AG04449 (cell line): ENCODE data around the gene ONECUT3.

Experiments used
- CTCF ChIA-PET: fragments of 350-600 bp; formaldehyde crosslinking; extraction: SDS; loops from one replicate; lab custom pipeline; 2021; ENCODE audit warnings: antibody characterized with exemption; lab: Yijun Ruan, JAX
- POLR2A ChIA-PET: fragments of 400-600, 350-600 bp; formaldehyde crosslinking; extraction: SDS; loops from one replicate; lab custom pipeline; 2020; ENCODE audit warnings: antibody characterized with exemption, inconsistent platforms; lab: Yijun Ruan, JAX
- DNase-seq: peaks from one replicate; pipeline ENCODE4 v3.0.0-alpha.2; 2010; ENCODE audit warnings: low read depth, low spot score
- H3K4me3 ChIP-seq: 2 replicates; pipeline ENCODE4 v1.5.1; 2011; ENCODE audit warnings: low read depth, mild to moderate bottlenecking, control low read depth, low read length
- CTCF ChIP-seq: IDR thresholded peaks from one replicate; pipeline ENCODE4 v1.5.1; 2011; ENCODE audit warnings: mild to moderate bottlenecking, moderate library complexity, low read length, control low read depth, inconsistent platforms; ENCODE audit not compliant: insufficient read depth; ENCODE audit errors: missing control alignments

Gene ONECUT3

DNA sequence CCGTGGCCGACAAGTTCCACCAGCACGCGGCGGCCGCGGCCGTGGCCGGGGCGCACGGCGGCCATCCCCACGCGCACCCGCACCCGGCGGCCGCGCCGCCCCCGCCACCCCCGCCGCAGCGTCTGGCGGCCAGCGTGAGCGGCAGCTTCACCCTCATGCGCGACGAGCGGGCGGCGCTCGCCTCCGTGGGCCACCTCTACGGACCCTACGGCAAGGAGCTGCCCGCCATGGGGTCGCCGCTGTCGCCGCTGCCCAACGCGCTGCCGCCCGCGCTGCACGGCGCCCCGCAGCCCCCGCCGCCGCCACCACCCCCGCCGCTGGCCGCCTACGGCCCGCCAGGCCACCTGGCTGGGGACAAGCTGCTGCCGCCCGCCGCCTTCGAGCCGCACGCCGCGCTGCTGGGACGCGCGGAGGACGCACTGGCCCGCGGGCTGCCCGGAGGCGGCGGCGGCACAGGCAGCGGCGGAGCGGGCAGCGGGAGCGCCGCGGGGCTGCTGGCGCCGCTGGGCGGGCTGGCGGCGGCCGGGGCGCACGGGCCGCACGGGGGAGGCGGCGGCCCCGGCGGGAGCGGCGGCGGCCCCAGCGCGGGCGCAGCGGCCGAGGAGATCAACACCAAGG, 821 bp downstream of the ONECUT3 start:
- CTCF ChIA-PET = no interaction called here
- POLR2A ChIA-PET = no interaction called here

GRCh38 chr19:1754636-1755466, 1.5 kb downstream of the ONECUT3 start:
- no peak overlapping the region for H3K4me3 ChIP-seq
- POLR2A ChIA-PET = no interaction called here

More for the DNA sequence above, 821 bp downstream of the ONECUT3 start:
- H3K4me3 ChIP-seq = no peak overlapping the region
- TF ChIP-seq CTCF = no peak
- DNase-seq = no peak

GRCh38 chr19:1755467-1756171, 2.3 kb downstream of the ONECUT3 start:
- CTCF ChIA-PET = interaction anchor here (0.9 to 1.8 kb wide), 3 partner anchors 12 to 41 kb away, joined by 3 to 7 read pairs (median 4); no protein-coding TSS in a partner anchor
- no peak overlapping the region for H3K4me3 ChIP-seq
- DNase-seq = no peak
- TF ChIP-seq CTCF = no peak
- POLR2A ChIA-PET = no interaction called here

More at GRCh38 chr19:1754636-1755466, 1.5 kb downstream of the ONECUT3 start:
- no peak for TF ChIP-seq CTCF
- no peak for DNase-seq
- CTCF ChIA-PET = interaction anchor here (0.9 to 1.8 kb wide), 2 partner anchors 13 to 42 kb away, joined by 3 to 7 read pairs; no protein-coding TSS in a partner anchor

DNA sequence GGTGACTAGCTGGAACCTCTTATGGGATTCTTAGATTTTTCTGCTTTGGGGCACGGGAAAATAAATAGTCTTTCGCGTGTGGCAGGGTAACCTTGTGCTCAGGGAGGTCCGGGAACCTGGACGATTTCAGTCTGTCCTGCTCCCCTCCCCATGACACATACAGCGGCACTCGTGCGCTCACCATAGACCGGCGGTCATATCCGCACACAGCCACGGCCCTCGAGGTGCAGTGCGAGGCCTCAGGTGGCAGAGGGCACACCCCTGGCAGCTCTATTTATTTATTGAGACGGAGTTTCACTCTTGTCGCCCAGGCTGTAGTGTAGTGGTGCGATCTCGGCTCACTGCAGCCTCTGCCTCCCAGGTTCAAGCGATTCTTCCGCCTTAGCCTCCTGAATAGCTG, 3.0 kb downstream of the ONECUT3 start:
- ChIA-PET CTCF (interaction anchor here (1.6 to 1.8 kb wide), 2 partner anchors 12 to 15 kb away, joined by 4 to 7 read pairs; no protein-coding TSS in a partner anchor), POLR2A (no interaction called here)
- TF ChIP-seq CTCF = no peak
- no peak for DNase-seq
- no peak overlapping the region for H3K4me3 ChIP-seq

DNA sequence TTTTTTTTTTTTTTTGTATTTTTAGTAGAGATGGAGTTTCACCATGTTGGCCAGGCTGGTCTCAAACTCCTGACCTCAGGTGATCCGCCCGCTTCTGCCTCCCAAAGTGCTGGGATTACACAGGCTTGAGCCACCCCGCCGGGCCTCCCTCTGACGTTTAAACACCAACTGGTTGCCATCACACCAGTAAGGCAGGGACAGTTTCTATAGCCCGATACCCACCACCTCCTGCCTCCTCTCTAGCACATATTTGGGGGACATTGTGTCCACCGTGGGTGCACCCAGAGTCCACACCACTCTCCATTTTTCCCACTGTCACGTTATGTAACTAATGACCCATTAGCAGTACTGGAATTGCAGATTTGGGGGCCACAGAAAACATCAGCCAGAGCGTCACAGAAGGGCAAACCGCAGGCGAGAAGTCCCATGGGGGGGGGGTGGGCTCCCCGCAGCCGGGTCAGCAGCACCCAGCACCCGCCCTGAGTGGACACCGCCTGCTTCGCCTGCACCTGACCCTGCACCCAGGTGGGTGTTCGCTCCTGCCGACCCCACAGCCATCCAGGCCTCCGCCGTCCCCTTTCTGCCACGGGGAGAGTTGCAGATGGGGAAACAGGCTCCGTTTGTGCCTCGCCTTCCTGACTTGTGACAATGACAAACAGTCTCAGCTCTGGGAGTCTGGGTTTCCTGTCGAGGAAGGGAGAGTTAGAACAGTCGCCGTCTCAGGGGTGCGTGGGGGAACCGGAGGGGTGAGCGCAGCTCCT, 3.6 kb downstream of the ONECUT3 start:
- no peak for DNase-seq
- no peak for TF ChIP-seq CTCF
- ChIA-PET CTCF (interaction anchor here (1.6 kb wide), 1 partner anchor 15 kb away, joined by 4 read pairs; no protein-coding TSS in a partner anchor), POLR2A (no interaction called here)
- no peak overlapping the region for H3K4me3 ChIP-seq
